Small intestine (tissue), 7 donors: ENCODE measurements around the gene SOCS3. TPM values are rescaled to one million over a fixed set of nuclear protein-coding genes. Genes with fewer than 3 reads are reported as not detected.

ENCODE experiments used
- DNase-seq, 2 donors: peaks; one replicate each; pipeline versions ENCODE4 v3.0.0 to v3.0.0-alpha.2; 2013
- FAIRE-seq: peaks from 2 replicates; lab custom pipeline; 2012; peaks lifted over from hg19 to GRCh38; lab: Jason Lieb, UNC
- H3K27ac ChIP-seq, 3 donors: one replicate each; pipeline ENCODE4 v1.5.1; 2013; ENCODE audit warnings: low read length in 2 of 3, mild to moderate bottlenecking in 2 of 3, control low read depth in 1 of 3, inconsistent platforms in 1 of 3, low read depth in 1 of 3, moderate library complexity in 1 of 3
- H3K27me3 ChIP-seq, 3 donors: one replicate each; pipeline ENCODE4 v1.6.1; 2013; ENCODE audit warnings: low read length in 3 of 3, inconsistent platforms in 1 of 3; ENCODE audit not compliant: control insufficient read depth in 3 of 3, insufficient read depth in 3 of 3
- H3K36me3 ChIP-seq, 3 donors: one replicate each; pipeline ENCODE4 v1.6.1; 2013; ENCODE audit warnings: low read length in 3 of 3, inconsistent platforms in 1 of 3, low read depth in 1 of 3, mild to moderate bottlenecking in 1 of 3, moderate library complexity in 1 of 3; ENCODE audit not compliant: control insufficient read depth in 3 of 3, insufficient read depth in 2 of 3
- H3K4me1 ChIP-seq, 3 donors: one replicate each; pipeline ENCODE4 v1.6.1; 2013; ENCODE audit warnings: low read length in 2 of 3, inconsistent platforms in 1 of 3, low read depth in 1 of 3, mild to moderate bottlenecking in 1 of 3, moderate library complexity in 1 of 3; ENCODE audit not compliant: control insufficient read depth in 3 of 3, insufficient read depth in 2 of 3
- H3K4me3 ChIP-seq, 3 donors: one replicate each; pipeline ENCODE4 v1.5.1; 2013; ENCODE audit warnings: low read length in 3 of 3, control low read depth in 1 of 3, inconsistent platforms in 1 of 3, low read depth in 1 of 3, mild to moderate bottlenecking in 1 of 3, moderate library complexity in 1 of 3
- H3K9me3 ChIP-seq, 2 donors: one replicate each; pipeline ENCODE4 v1.6.1; 2013; ENCODE audit warnings: low read depth in 1 of 2, low read length in 1 of 2; ENCODE audit not compliant: control insufficient read depth in 2 of 2, insufficient read depth in 1 of 2
- WGBS, 3 donors: extraction: QIAGEN DNeasy Blood & Tissue Kit; methylation state at CpG; one replicate each; pipeline ENCODE4 v1.1.7; 2013; 5-methylcytosine and 5-hydroxymethylcytosine counted together
- polyA plus RNA-seq, 4 donors: library from polyadenylated mRNA; stranded (reverse) in 3 of 4; unstranded in 1 of 4; fragments of 200-250 nt in 3 of 4; fragments of 120-200 nt in 1 of 4; gene quantifications; one replicate each; pipeline versions ENCODE4 v1.2.1 to v1.2.3, GENCODE V29; 2013
- donor health status: healthy with polysubstance abuse.
- donor health status: control.
- donor health status: control.
- donor health status: Bipolar disorder and iron deficiency.
- donor health status: healthy.

SOCS3 gene
- polyA plus RNA-seq, 4 donors, result 3.4 to 67.3 (median 17.2) TPM

DNA sequence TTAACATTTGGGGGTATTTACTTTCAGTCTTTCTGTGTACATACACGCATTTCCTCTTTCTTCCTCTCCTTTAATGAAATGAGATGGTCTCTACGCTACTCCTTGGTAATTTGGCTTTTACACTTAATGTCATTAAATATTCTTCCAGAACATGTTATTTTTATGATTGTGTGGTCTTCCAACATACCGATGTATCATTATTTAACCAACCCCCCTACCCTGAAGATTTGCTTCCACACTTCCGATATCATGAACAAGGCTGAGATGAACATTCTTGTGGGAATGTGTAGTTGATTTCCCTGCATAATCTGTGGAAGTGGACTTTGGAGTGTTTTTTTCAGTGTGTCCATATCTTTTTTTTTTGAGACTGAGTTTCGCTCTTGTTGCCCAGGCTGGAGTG, 16.3 kb upstream of the SOCS3 start:
- DNase-seq (peak; percentile 40 to 62), FAIRE-seq (no peak)
- Histone ChIP-seq H3K4me3 (no peak overlapping the region), H3K36me3 (peaks cover 0 to 4% (median 0%) of the 10 kb centered on the region in 3 donors), H3K9me3 (no peaks in the 10 kb centered on the region), H3K27me3 (no peaks in the 10 kb centered on the region), H3K4me1 (peaks cover 2 to 22% (median 7%) of the 10 kb centered on the region in 3 donors), H3K27ac (peak overlapping the region in 1 of 3 donors; percentile 60)
- WGBS, 3 donors, result 60 to 75% (median 64%) methylated on average over 5 of the region's 5 CpGs

GRCh38 chr17:78375401-78376151, 15.7 kb upstream of the SOCS3 start:
- Histone ChIP-seq H3K36me3 (no peaks in the 10 kb centered on the region), H3K27me3 (no peaks in the 10 kb centered on the region), H3K9me3 (no peaks in the 10 kb centered on the region), H3K27ac (peak overlapping the region in 1 of 3 donors; percentile 77), H3K4me3 (no peak overlapping the region), H3K4me1 (peaks cover 0 to 21% (median 4%) of the 10 kb centered on the region in 3 donors)
- DNase-seq (peak in 1 of 2 donors; percentile 18), FAIRE-seq (no peak)
- WGBS, 3 donors, result 58 to 81% (median 70%) methylated on average over 9 of the region's 9 CpGs

GRCh38 chr17:78374631-78375274, 14.9 kb upstream of the SOCS3 start:
- Histone ChIP-seq H3K9me3 (no peaks in the 10 kb centered on the region), H3K4me1 (peaks cover 0 to 21% (median 0%) of the 10 kb centered on the region in 3 donors), H3K27me3 (no peaks in the 10 kb centered on the region), H3K36me3 (no peaks in the 10 kb centered on the region), H3K4me3 (no peak overlapping the region), H3K27ac (peak overlapping the region in 1 of 3 donors; percentile 77)
- WGBS, 3 donors, result 75 to 92% (median 89%) methylated on average over 14 of the region's 14 CpGs
- no peak for FAIRE-seq
- DNase-seq, result no peak

GRCh38 chr17:78374189-78374588, 14.3 kb upstream of the SOCS3 start:
- DNase-seq, result no peak
- no peaks in the 10 kb centered on the region for H3K27me3 ChIP-seq
- H3K4me3 ChIP-seq, result no peak overlapping the region
- H3K9me3 ChIP-seq, result no peaks in the 10 kb centered on the region
- peak overlapping the region in 1 of 3 donors; percentile 77 for H3K27ac ChIP-seq
- peaks cover 0 to 19% (median 0%) of the 10 kb centered on the region in 3 donors for H3K4me1 ChIP-seq
- no peaks in the 10 kb centered on the region for H3K36me3 ChIP-seq
- WGBS, 3 donors, result 60 to 69% (median 69%) methylated on average over 6 of the region's 6 CpGs
- FAIRE-seq, result no peak

DNA sequence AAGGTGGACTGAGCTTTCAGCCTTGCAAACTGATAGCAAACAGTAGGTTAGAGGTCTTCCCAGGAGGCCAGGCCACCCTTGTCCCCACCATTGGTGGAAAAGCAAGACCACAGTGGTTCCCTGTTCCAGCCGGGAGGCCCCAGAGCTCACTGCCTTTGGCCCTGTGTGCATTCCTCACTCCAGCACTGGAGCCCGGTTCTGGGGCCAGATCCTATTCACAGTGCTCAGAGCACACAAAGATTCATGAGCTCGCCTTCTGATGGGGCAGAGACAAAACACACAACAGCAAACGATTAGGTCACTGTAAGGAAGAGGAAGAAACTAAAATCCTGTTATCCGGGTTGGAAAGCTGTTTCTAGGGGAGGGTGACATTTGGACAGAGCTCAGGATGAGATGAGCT, 13.0 kb upstream of the SOCS3 start:
- Histone ChIP-seq H3K36me3 (no peaks in the 10 kb centered on the region), H3K4me3 (no peak overlapping the region), H3K27ac (peak overlapping the region in 1 of 3 donors; percentile 39), H3K9me3 (no peaks in the 10 kb centered on the region), H3K4me1 (peaks cover 0 to 13% (median 0%) of the 10 kb centered on the region in 3 donors), H3K27me3 (no peaks in the 10 kb centered on the region)
- WGBS, 3 donors, result 75 to 83% (median 79%) methylated on average over 5 of the region's 5 CpGs
- FAIRE-seq (no peak), DNase-seq (no peak)

DNA sequence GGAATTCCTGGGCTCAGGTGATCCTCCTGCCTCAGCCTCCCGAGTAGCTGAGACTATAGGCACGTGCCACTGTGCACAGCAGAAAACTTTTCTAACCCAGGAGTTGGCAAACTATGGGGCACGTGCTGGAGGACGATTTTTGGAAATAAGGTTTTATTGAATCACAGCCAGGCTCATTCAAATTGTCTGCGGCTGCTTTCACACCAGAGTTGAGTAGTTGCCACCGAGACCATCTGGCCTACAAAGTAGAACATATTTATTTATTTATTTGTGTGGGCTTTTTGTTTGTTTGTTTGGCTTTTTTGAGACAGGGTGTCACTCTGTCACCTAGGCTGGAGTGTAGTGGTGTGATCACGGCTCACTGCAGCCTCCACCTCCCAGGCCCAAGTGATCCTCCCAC, 11.2 kb upstream of the SOCS3 start:
- WGBS, 3 donors, result 82 to 86% (median 85%) methylated on average over 7 of the region's 7 CpGs
- Histone ChIP-seq H3K4me1 (peaks cover 0 to 16% (median 0%) of the 10 kb centered on the region in 3 donors), H3K4me3 (no peak overlapping the region), H3K36me3 (no peaks in the 10 kb centered on the region), H3K27ac (no peak overlapping the region), H3K9me3 (no peaks in the 10 kb centered on the region), H3K27me3 (no peaks in the 10 kb centered on the region)
- FAIRE-seq, result no peak
- no peak for DNase-seq

DNA sequence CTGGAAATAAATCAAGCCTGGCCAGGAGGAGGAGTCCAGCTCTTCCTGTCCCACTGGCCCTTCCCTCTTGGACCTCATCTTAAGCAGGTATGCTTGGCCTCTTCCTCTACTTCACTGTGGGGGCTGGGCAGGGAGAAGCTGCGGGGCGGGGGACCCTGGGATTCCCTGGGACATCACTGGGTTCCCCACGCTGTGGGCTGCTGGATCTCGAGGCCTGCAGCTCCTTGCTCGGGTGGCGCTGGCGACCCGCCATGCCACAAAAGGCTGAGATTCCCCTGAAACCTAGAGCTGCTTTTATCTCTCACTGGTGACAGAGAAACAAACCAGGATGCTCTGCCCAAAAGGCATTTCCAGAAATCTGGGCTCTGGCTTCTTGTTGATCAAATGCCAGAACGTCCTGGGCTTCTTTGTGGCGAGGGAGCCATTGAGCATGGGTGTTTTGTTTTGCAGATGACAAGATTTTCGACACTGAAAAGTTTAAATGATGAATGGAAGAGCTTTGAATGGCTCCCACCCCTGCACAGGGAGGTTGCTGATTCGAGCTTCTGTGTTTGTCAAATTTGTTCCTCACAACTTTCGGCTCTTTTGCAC, 10.0 kb upstream of the SOCS3 start:
- whole genome bisulfite sequencing, 3 donors, result 77 to 78% (median 77%) methylated on average over 13 of the region's 13 CpGs
- no peak overlapping the region for H3K4me3 ChIP-seq
- no peaks in the 10 kb centered on the region for H3K9me3 ChIP-seq
- peaks cover 0 to 24% (median 0%) of the 10 kb centered on the region in 3 donors for H3K4me1 ChIP-seq
- H3K36me3 ChIP-seq, result no peaks in the 10 kb centered on the region
- no peak overlapping the region for H3K27ac ChIP-seq
- FAIRE-seq, result no peak
- no peak for DNase-seq
- no peaks in the 10 kb centered on the region for H3K27me3 ChIP-seq

DNA sequence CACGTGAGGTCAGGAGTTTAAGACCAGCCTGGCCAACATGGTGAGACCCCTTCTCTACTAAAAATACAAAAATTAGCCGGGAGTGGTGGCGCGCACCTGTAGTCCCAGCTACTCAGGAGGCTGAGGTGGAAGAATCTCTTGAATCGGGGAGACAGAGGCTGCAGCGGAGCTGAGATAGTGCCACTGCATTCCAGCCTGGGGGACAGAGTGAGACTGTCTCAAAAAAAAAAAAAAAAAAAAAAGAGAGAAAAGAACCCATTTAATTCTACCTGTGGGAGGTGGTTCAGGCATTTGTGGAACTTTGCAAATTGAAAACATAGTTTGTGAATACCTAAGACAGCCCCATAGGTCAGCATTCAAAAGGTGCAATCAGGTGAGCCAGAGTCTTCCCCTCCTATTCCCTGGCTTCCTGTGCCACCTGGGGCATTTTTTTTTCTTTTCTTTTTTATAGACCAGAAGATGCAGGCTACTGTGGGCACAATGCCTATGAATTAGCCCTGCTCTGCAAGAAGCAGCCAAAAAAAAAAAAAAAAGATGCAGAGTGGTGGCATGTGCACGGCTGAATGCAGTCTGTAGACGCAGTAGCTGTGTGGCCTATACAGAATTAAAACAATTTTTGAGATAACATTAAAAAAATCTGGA, 9.1 kb upstream of the SOCS3 start:
- Histone ChIP-seq H3K9me3 (no peaks in the 10 kb centered on the region), H3K4me1 (peaks cover 0 to 24% (median 0%) of the 10 kb centered on the region in 3 donors), H3K27me3 (no peaks in the 10 kb centered on the region), H3K4me3 (no peak overlapping the region), H3K36me3 (no peaks in the 10 kb centered on the region), H3K27ac (no peak overlapping the region)
- FAIRE-seq (no peak), DNase-seq (no peak)
- 95 to 97% (median 96%) methylated on average over 8 of the region's 8 CpGs for WGBS, 3 donors
